Measurements from ENCODE around the gene PSMB2.

DNA sequence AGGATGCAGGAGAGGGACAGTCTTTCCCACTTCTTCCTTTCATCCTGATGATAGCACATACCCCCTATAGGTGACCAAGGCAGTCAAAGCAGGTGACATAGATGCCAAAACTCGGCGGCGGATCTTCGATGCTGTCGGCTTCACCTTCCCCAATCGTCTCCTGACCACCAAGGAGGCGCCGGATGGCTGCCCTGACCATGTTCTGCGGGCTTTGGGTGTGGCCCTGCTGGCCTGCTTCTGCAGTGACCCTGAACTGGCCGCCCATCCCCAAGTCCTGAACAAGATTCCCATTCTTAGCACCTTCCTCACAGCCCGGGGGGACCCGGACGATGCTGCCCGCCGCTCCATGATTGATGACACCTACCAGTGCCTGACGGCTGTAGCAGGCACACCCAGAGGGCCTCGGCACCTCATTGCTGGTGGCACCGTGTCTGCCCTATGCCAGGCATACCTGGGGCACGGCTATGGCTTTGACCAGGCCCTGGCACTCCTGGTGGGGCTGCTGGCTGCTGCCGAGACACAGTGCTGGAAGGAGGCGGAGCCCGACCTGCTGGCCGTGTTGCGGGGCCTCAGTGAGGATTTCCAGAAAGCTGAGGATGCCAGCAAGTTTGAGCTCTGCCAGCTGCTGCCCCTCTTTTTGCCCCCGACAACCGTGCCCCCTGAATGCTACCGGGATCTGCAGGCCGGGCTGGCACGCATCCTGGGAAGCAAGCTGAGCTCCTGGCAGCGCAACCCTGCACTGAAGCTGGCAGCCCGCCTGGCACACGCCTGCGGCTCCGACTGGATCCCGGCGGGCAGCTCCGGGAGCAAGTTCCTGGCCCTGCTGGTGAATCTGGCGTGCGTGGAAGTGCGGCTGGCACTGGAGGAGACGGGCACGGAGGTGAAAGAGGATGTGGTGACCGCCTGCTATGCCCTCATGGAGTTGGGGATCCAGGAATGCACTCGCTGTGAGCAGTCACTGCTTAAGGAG, 80.8 kb downstream of the PSMB2 start:
- TF ChIP-seq POLR2A (IDR thresholded peaks at IDR 0.05) (no peak), CTCF (IDR thresholded peaks at IDR 0.05) (no peak), POLR2AphosphoS5 (IDR thresholded peaks at IDR 0.05; ENCODE audit: insufficient read depth in 1 of 2, low read depth in 1 of 2) (no peak)
